Brain microvascular endothelial cell (primary cell): Measurements from ENCODE around the gene CTNND2.

Experiments used
- DNase-seq: peaks from one replicate; pipeline ENCODE4 v3.0.0-alpha.2; 2020
- H3K27ac ChIP-seq: fragments of 250-450 bp; sonication (Bioruptor Pico); 2 replicates; pipeline ENCODE4 v1.5.1; 2020; ENCODE audit warnings: mild to moderate bottlenecking, moderate library complexity
- H3K27me3 ChIP-seq: fragments of 250-450 bp; sonication (Bioruptor Pico); replicated peaks from 2 replicates; pipeline ENCODE4 v1.5.1; 2020; ENCODE audit warnings: mild to moderate bottlenecking
- H3K36me3 ChIP-seq: fragments of 250-450 bp; sonication (Bioruptor Pico); replicated peaks from 2 replicates; pipeline ENCODE4 v1.5.1; 2020; ENCODE audit warnings: mild to moderate bottlenecking
- H3K4me3 ChIP-seq: 2 replicates; pipeline ENCODE4 v1.5.1; 2011; ENCODE audit warnings: low read depth, mild to moderate bottlenecking, control low read depth, low read length, moderate library complexity
- in situ Hi-C: cut with HindIII; loops from 2 replicates; pipeline ENCODE4 v1.10.0; 2017; ENCODE audit warnings: low sequenced_read_pairs, low pct_ligation_motif_present
- TF ChIP-seq, protein P1 (sequence below): IDR thresholded peaks from 2 replicates; pipeline ENCODE4 v1.5.1; 2011; ENCODE audit warnings: low read depth, mild to moderate bottlenecking, moderate library complexity, low read length, control low read depth, inconsistent platforms; ENCODE audit errors: missing control alignments

The CTNND2 gene

DNA sequence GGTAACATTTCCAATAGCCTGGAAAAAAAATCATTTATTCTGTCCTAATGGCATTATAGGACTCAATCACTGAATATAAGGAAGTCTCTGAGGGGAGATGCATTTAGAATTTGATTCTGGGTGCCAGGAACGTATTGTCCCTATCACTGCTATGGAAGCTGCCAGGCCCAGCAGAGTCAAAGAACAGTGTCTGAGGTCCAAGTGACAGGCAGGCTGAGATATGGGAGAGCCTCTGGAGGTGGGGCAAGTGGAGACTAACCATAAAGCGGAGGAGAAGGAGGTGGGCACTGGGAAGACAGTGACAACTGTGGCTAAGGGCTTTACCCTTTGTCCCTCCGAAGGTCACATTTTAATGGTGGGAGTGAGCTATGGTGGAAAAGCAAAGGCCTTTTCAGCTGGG lies 505.5 kb downstream of the CTNND2 start:
- no peaks in the 10 kb centered on the region for H3K27me3 ChIP-seq
- TF ChIP-seq, protein P1, sequence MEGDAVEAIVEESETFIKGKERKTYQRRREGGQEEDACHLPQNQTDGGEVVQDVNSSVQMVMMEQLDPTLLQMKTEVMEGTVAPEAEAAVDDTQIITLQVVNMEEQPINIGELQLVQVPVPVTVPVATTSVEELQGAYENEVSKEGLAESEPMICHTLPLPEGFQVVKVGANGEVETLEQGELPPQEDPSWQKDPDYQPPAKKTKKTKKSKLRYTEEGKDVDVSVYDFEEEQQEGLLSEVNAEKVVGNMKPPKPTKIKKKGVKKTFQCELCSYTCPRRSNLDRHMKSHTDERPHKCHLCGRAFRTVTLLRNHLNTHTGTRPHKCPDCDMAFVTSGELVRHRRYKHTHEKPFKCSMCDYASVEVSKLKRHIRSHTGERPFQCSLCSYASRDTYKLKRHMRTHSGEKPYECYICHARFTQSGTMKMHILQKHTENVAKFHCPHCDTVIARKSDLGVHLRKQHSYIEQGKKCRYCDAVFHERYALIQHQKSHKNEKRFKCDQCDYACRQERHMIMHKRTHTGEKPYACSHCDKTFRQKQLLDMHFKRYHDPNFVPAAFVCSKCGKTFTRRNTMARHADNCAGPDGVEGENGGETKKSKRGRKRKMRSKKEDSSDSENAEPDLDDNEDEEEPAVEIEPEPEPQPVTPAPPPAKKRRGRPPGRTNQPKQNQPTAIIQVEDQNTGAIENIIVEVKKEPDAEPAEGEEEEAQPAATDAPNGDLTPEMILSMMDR, result no peak
- H3K27ac ChIP-seq, result no peak overlapping the region
- H3K36me3 ChIP-seq, result no peaks in the 10 kb centered on the region
- in situ Hi-C loops, result no loop called here
- no peak overlapping the region for H3K4me3 ChIP-seq
- DNase-seq, result no peak

DNA sequence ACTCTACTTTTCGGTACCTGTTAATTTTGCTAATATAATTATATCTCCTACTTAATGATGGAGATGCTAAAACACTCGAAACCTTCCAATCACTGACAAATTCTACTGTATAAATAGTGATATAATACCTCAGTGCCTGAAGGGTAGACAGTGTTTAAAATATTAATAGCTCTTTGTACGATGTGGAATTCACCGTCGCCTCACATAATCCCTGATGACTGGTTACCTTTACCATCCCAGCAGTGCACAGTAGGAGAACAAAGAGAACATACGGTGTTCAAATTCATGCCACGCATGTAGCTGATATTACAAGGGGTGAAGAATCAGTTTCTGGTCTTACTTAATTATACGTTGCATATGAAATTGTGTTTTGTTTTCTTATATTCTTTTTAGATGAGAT lies 506.7 kb downstream of the CTNND2 start:
- DNase-seq, result no peak
- TF ChIP-seq, protein P1, result no peak
- in situ Hi-C loops, result no loop called here

DNA sequence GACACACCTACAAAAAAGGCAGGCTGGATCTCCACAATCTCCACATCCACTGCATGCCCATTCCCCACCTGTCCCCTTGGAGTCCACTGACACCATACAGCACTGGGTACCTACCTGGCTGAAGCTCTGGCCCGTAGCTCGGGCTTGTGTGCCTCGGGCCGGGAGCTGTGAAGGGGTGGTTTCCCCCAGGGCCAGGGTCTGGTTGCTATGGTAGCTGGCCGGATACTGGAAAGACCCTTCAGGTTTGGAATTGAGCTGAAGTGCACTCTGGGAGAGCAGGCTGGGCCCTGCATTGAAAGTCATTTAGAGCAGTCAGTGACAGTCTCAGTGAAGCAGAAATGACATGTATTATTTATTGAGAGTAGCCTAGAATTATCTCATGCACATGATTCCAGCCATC lies 507.3 kb downstream of the CTNND2 start:
- H3K27ac ChIP-seq, result no peak overlapping the region
- no peaks in the 10 kb centered on the region for H3K27me3 ChIP-seq
- H3K36me3 ChIP-seq, result no peaks in the 10 kb centered on the region
- no peak for DNase-seq
- in situ Hi-C loops, result no loop called here
- TF ChIP-seq, protein P1, result no peak
- no peak overlapping the region for H3K4me3 ChIP-seq

More for the DNA sequence above, 506.7 kb downstream of the CTNND2 start:
- Histone ChIP-seq H3K27me3 (no peaks in the 10 kb centered on the region), H3K36me3 (no peaks in the 10 kb centered on the region), H3K27ac (no peak overlapping the region), H3K4me3 (no peak overlapping the region)

DNA sequence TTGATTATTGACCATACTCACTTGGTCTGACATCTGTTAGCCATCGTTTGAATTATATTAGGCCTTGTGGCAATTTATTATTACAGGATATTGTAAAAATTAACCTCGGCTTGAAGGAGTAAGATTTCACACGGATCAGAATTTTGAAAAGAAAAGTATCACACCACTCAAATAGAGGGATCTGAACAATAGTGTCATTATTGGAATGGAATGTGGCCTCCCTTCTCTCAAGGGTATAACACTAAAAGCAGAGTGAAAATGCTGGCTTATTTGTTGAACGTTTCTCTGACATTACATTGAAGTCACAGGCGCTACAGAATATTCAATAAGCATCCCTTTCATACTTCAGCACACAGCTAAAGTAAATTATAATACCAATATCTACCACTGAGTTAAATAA lies 509.3 kb downstream of the CTNND2 start:
- DNase-seq, result no peak
- Histone ChIP-seq H3K27ac (no peak overlapping the region), H3K36me3 (no peaks in the 10 kb centered on the region), H3K27me3 (no peaks in the 10 kb centered on the region), H3K4me3 (no peak overlapping the region)
- in situ Hi-C loops, result no loop called here
- TF ChIP-seq, protein P1, result no peak

DNA sequence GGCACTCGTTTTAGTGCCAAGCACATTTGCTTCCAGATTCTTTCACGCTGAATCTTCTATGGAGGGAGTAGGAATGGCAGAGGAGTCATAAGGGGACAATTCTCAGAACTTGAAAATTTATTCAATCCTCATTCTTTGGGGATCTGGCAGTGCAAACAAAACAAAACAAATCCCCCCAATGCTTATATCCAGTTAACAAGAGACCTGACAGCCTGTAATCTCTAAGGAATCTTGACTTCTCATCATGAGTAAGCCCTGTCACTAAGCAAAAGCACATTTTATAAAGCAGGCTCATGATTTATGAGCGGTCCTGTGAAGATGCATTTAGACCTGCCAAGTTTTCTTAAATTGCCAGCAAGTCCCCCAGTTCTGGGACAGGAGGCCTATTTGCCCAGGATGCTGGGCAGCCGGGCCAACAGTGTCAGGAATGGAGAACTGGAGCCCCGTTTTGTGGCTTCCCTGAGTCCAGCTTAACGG lies 513.9 kb downstream of the CTNND2 start:
- TF ChIP-seq, protein P1, result no peak

DNA sequence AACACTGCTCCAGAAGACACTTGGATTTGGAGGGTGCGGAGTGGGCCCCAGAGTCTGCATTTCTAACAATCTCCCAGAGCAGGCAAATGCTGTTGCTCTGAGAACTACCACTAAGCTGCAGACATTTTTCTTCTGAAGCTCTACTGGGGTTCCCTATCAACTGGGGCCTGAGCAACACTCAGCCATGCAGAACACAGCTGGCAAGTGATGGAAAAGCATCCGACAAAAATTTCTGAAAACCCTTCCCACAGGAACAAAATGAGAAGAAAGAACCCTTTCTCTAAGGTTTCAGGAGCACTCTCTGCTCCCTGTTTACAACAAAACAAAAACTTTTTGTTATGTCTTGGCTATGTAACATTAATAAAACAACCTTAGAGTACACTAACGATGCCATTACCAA lies 516.9 kb downstream of the CTNND2 start:
- H3K27me3 ChIP-seq, result peaks cover 19% of the 10 kb centered on the region
- no peaks in the 10 kb centered on the region for H3K36me3 ChIP-seq
- in situ Hi-C loops, result no loop called here
- no peak overlapping the region for H3K27ac ChIP-seq
- no peak overlapping the region for H3K4me3 ChIP-seq
- no peak for DNase-seq
- TF ChIP-seq, protein P1, result no peak

More for the DNA sequence above, 513.9 kb downstream of the CTNND2 start:
- in situ Hi-C loops, result no loop called here
- Histone ChIP-seq H3K36me3 (no peaks in the 10 kb centered on the region), H3K27me3 (peaks cover 9% of the 10 kb centered on the region), H3K4me3 (no peak overlapping the region), H3K27ac (no peak overlapping the region)
- DNase-seq, result no peak
